ENCODE data around the gene DNAAF5. TPM values are rescaled to one million over a fixed set of nuclear protein-coding genes. Genes with fewer than 3 reads are reported as not detected.

DNAAF5 gene
- total RNA-seq, 6 experiments from 2014 or later: 9.5 to 22.8 (median 10.5) TPM

- Histone ChIP-seq H3K4me3 (no peak overlapping the region), H3K4me1 (no peaks in the 10 kb centered on the region), H3K9me3 (no peaks in the 10 kb centered on the region), H3K27me3 (no peaks in the 10 kb centered on the region), H3K27ac (no peak overlapping the region), H3K36me3 (no peaks in the 10 kb centered on the region)
- DNase-seq (no peak), ATAC-seq (peak in 1 of 4 donors; percentile 29)
- TF ChIP-seq CTCF (IDR thresholded peaks at IDR 0.05) (no peak), POLR2A (IDR thresholded peaks at IDR 0.05) (no peak)
- no CpG with 5 or more reads among the region's 31 CpGs for WGBS (ENCODE audit: insufficient coverage, low coverage, low lambda C conversion rate, missing lambda C conversion rate)
- intact Hi-C loops (cut with DNase I): no loop called here
Observed at GRCh38 chr7:739455-739982, 13.0 kb downstream of the DNAAF5 start.

GRCh38 chr7:739983-740942 lies 13.8 kb downstream of the DNAAF5 start:
- ATAC-seq (peak in 1 of 4 donors; percentile 50), DNase-seq (no peak)
- intact Hi-C loops (cut with DNase I): no loop called here
- Histone ChIP-seq H3K27ac (no peak overlapping the region), H3K9me3 (no peaks in the 10 kb centered on the region), H3K4me3 (no peak overlapping the region), H3K27me3 (no peaks in the 10 kb centered on the region), H3K36me3 (no peaks in the 10 kb centered on the region), H3K4me1 (no peaks in the 10 kb centered on the region)
- WGBS (ENCODE audit: insufficient coverage, low coverage, low lambda C conversion rate, missing lambda C conversion rate): 84% methylated on average over 3 of the region's 46 CpGs
- no peak for TF ChIP-seq CTCF (IDR thresholded peaks at IDR 0.05)
- TF ChIP-seq POLR2A (IDR thresholded peaks at IDR 0.05): no peak

GRCh38 chr7:741191-741671 lies 14.7 kb downstream of the DNAAF5 start:
- Histone ChIP-seq H3K27ac (no peak overlapping the region), H3K27me3 (no peaks in the 10 kb centered on the region), H3K4me1 (no peaks in the 10 kb centered on the region), H3K4me3 (no peak overlapping the region), H3K36me3 (no peaks in the 10 kb centered on the region), H3K9me3 (no peaks in the 10 kb centered on the region)
- intact Hi-C loops (cut with DNase I): no loop called here
- no CpG with 5 or more reads among the region's 17 CpGs for WGBS (ENCODE audit: insufficient coverage, low coverage, low lambda C conversion rate, missing lambda C conversion rate)
- peak in 1 of 3 donors; percentile 35 for DNase-seq
- ATAC-seq: no peak
- no peak for TF ChIP-seq POLR2A (IDR thresholded peaks at IDR 0.05)
- TF ChIP-seq CTCF (IDR thresholded peaks at IDR 0.05): no peak

- Histone ChIP-seq H3K4me1 (no peaks in the 10 kb centered on the region), H3K9me3 (no peaks in the 10 kb centered on the region), H3K4me3 (no peak overlapping the region), H3K36me3 (no peaks in the 10 kb centered on the region), H3K27ac (no peak overlapping the region), H3K27me3 (no peaks in the 10 kb centered on the region)
- intact Hi-C loops (cut with DNase I): no loop called here
- WGBS (ENCODE audit: insufficient coverage, low coverage, low lambda C conversion rate, missing lambda C conversion rate): 84% methylated on average over 8 of the region's 15 CpGs
- DNase-seq: no peak
- TF ChIP-seq CTCF (IDR thresholded peaks at IDR 0.05) (no peak), POLR2A (IDR thresholded peaks at IDR 0.05) (no peak)
- ATAC-seq: no peak
Observed at GRCh38 chr7:741850-742249, 15.4 kb downstream of the DNAAF5 start.
